WTC11 (cell line): Measurements from ENCODE around the gene TMEM132E. TPM values are rescaled to one million over a fixed set of nuclear protein-coding genes. Genes with fewer than 3 reads are reported as not detected.

ENCODE experiments used
- ATAC-seq: fragments of 200-7000 bp; cut with Tn5 transposase; 2 replicates; pipeline ENCODE4 v1.10.0; 2021; ENCODE audit warnings: mild to moderate bottlenecking, moderate library complexity
- CTCF ChIA-PET: fragments of 300-600 bp; sonication (Branson Sonifier 250); formaldehyde crosslinking; loops from one replicate; lab custom pipeline; 2021; ENCODE audit warnings: antibody characterized with exemption; lab: Charles Lee
- POLR2A ChIA-PET: fragments of 350-600 bp; sonication (Branson Sonifier 250); formaldehyde crosslinking; loops from one replicate; lab custom pipeline; 2021; ENCODE audit warnings: antibody characterized with exemption; lab: Charles Lee
- DNase-seq: peaks from one replicate; pipeline ENCODE4 v3.0.0; 2021; ENCODE audit warnings: low spot score
- H3K27ac Mint-ChIP-seq: 2 replicates; pipeline ENCODE4 v1.8.0; 2021; ENCODE audit warnings: mixed read lengths
- H3K27me3 Mint-ChIP-seq: 2 replicates; pipeline ENCODE4 v1.8.0; 2021; ENCODE audit warnings: low read depth, mild to moderate bottlenecking, moderate library complexity, mixed read lengths
- H3K36me3 Mint-ChIP-seq: 2 replicates; pipeline ENCODE4 v1.8.0; 2021; ENCODE audit warnings: mixed read lengths
- H3K4me1 Mint-ChIP-seq: 2 replicates; pipeline ENCODE4 v1.8.0; 2022; ENCODE audit warnings: mixed read lengths
- H3K4me3 Mint-ChIP-seq: 2 replicates; pipeline ENCODE4 v1.8.0; 2021; ENCODE audit warnings: mild to moderate bottlenecking, moderate library complexity, mixed read lengths
- H3K9me3 Mint-ChIP-seq: 2 replicates; pipeline ENCODE4 v1.8.0; 2021; ENCODE audit warnings: mixed read lengths
- AR ChIP-seq: fragments of 250-450 bp; sonication (Bioruptor Pico); IDR thresholded peaks from 2 replicates; pipeline ENCODE4 v1.9.0; 2021; ENCODE audit warnings: mild to moderate bottlenecking
- CDX4 ChIP-seq: fragments of 250-450 bp; sonication (Bioruptor Pico); IDR thresholded peaks from 2 replicates; pipeline ENCODE4 v1.9.0; 2021; ENCODE audit warnings: moderate library complexity, mild to moderate bottlenecking, inconsistent platforms, borderline replicate concordance
- E2F4 ChIP-seq: sonication (generic); formaldehyde crosslinking; IDR thresholded peaks from 2 replicates; pipeline ENCODE4 v1.8.1; 2022; ENCODE audit warnings: low read depth, mild to moderate bottlenecking, moderate library complexity, missing genetic modification reagents, borderline replicate concordance
- ESRRA ChIP-seq: sonication (generic); formaldehyde crosslinking; IDR thresholded peaks from 2 replicates; pipeline ENCODE4 v1.8.1; 2022; ENCODE audit warnings: mild to moderate bottlenecking, missing genetic modification reagents, borderline replicate concordance
- FOXK1 ChIP-seq: sonication (generic); formaldehyde crosslinking; IDR thresholded peaks from 2 replicates; pipeline ENCODE4 v1.8.0; 2022; ENCODE audit warnings: mild to moderate bottlenecking, moderate library complexity, missing genetic modification reagents
- NR1H2 ChIP-seq: sonication (generic); formaldehyde crosslinking; IDR thresholded peaks from 2 replicates; pipeline ENCODE4 v1.9.0; 2021; ENCODE audit warnings: mild to moderate bottlenecking, moderate library complexity, missing genetic modification reagents
- RORB ChIP-seq: fragments of 250-450 bp; sonication (Bioruptor Pico); IDR thresholded peaks from 2 replicates; pipeline ENCODE4 v1.9.0; 2021; ENCODE audit warnings: mild to moderate bottlenecking
- SOX15 ChIP-seq: fragments of 250-450 bp; sonication (Bioruptor Pico); IDR thresholded peaks from 2 replicates; pipeline ENCODE4 v1.9.0; 2021; ENCODE audit warnings: mild to moderate bottlenecking
- total RNA-seq: library from RNA; stranded (reverse); gene quantifications from 3 replicates; pipeline ENCODE4 v1.2.3, GENCODE V29; 2021

TMEM132E gene
- total RNA-seq, 1 experiment from 2014 or later = 1.2 TPM

GRCh38 chr17:34530918-34531317 is 48.5 kb upstream of the TMEM132E start:
- POLR2A ChIA-PET = no interaction called here
- H3K27ac Mint-ChIP-seq = no peak overlapping the region
- ATAC-seq = peak; percentile 19; the same call in 1 of the 2 replicates

GRCh38 chr17:34532281-34533065 is 46.9 kb upstream of the TMEM132E start:
- no peak overlapping the region for H3K4me3 Mint-ChIP-seq
- H3K4me1 Mint-ChIP-seq = peaks cover 7% of the 10 kb centered on the region
- H3K9me3 Mint-ChIP-seq = no peaks in the 10 kb centered on the region
- peaks cover 8% of the 10 kb centered on the region for H3K27me3 Mint-ChIP-seq
- CTCF ChIA-PET = interaction anchor here (0.9 to 4.7 kb wide), 4 partner anchors 10 to 106 kb away, joined by 3 to 29 read pairs (median 4); no protein-coding TSS in a partner anchor
- no peak overlapping the region for H3K27ac Mint-ChIP-seq
- POLR2A ChIA-PET = no interaction called here
- ATAC-seq = no peak
- no peak for DNase-seq
- no peak for TF ChIP-seq E2F4 (CRISPR knock-in tag)
- no peaks in the 10 kb centered on the region for H3K36me3 Mint-ChIP-seq

More at GRCh38 chr17:34530918-34531317, 48.5 kb upstream of the TMEM132E start:
- peaks cover 7% of the 10 kb centered on the region for H3K4me1 Mint-ChIP-seq
- no peaks in the 10 kb centered on the region for H3K9me3 Mint-ChIP-seq
- no peak overlapping the region for H3K4me3 Mint-ChIP-seq
- peaks cover 8% of the 10 kb centered on the region for H3K27me3 Mint-ChIP-seq
- no peak for TF ChIP-seq NR1H2 (CRISPR knock-in tag)
- TF ChIP-seq CDX4 = no peak
- no peak for TF ChIP-seq FOXK1 (CRISPR knock-in tag)
- TF ChIP-seq AR (CRISPR knock-in tag) = no peak
- TF ChIP-seq, all 79 proteins: peak for 0
- DNase-seq = no peak
- CTCF ChIA-PET = interaction anchor here (0.6 to 4.7 kb wide), 4 partner anchors 12 to 326 kb away, joined by 3 to 29 read pairs (median 3); no protein-coding TSS in a partner anchor
- no peaks in the 10 kb centered on the region for H3K36me3 Mint-ChIP-seq

GRCh38 chr17:34533806-34534527 is 45.4 kb upstream of the TMEM132E start:
- Mint-ChIP-seq H3K27me3 (peaks cover 8% of the 10 kb centered on the region), H3K27ac (no peak overlapping the region), H3K4me3 (no peak overlapping the region), H3K9me3 (no peaks in the 10 kb centered on the region), H3K4me1 (peaks cover 7% of the 10 kb centered on the region), H3K36me3 (no peaks in the 10 kb centered on the region)
- CTCF ChIA-PET = interaction anchor here (0.6 to 4.7 kb wide), 4 partner anchors 8 to 114 kb away, joined by 3 to 29 read pairs (median 6); no protein-coding TSS in a partner anchor
- DNase-seq (no peak), ATAC-seq (no peak)
- TF ChIP-seq AR (CRISPR knock-in tag) (no peak), RORB (CRISPR knock-in tag) (no peak), SOX15 (CRISPR knock-in tag) (no peak), ESRRA (CRISPR knock-in tag) (no peak)
- POLR2A ChIA-PET = no interaction called here
